ENCODE results near the gene OR8B12. TPM values are rescaled to one million over a fixed set of nuclear protein-coding genes. Genes with fewer than 3 reads are reported as not detected.

The OR8B12 gene
- total and polyA plus RNA-seq, 10 of the 15 experiments (the other 5 are each of a cell fraction or from before 2014, with no cell fraction given), result not detected

GRCh38 chr11:124519850-124520549 is 23.5 kb downstream of the OR8B12 start:
- RAD21 ChIA-PET (ENCODE audit: unreplicated experiment), result no interaction called here
- H4K20me1 ChIP-seq (ENCODE audit: control insufficient read depth, insufficient read depth), result no peaks in the 10 kb centered on the region
- peaks cover 0 to 6% of the 10 kb centered on the region in 2 experiments; a peak in 1 of 4 replicates for H3K27me3 ChIP-seq (replicated peaks in 1 of 2; ENCODE audit: control insufficient read depth in 2 of 2, insufficient read depth in 2 of 2, low read length in 1 of 2)
- H3K9me3 ChIP-seq (replicated peaks; ENCODE audit: control insufficient read depth, insufficient read depth, low read length), result no peaks in the 10 kb centered on the region
- no peak for DNase-seq (ENCODE audit: low read depth, low spot score)
- in situ Hi-C loops (cut with MboI) (no loop called here), intact Hi-C loops (cut with micrococcal nuclease; ENCODE audit: unreplicated experiment) (no loop called here)
- no peak for ATAC-seq
- no peak overlapping the region for H3K4me2 ChIP-seq (ENCODE audit: control insufficient read depth, insufficient read depth)
- TF ChIP-seq KDM1A (IDR thresholded peaks at IDR 0.05; ENCODE audit: borderline replicate concordance) (no peak), ZNF24 (IDR thresholded peaks at IDR 0.05) (no peak), LARP7 (IDR thresholded peaks at IDR 0.05) (no peak), SUZ12 (IDR thresholded peaks at IDR 0.05; ENCODE audit: unreplicated experiment) (no peak), NFXL1 (IDR thresholded peaks at IDR 0.05; ENCODE audit: borderline replicate concordance) (no peak), GABPA (IDR thresholded peaks at IDR 0.05; ENCODE audit: low read depth) (no peak), NBN (IDR thresholded peaks at IDR 0.05) (no peak)
- TF ChIP-seq, protein P1, sequence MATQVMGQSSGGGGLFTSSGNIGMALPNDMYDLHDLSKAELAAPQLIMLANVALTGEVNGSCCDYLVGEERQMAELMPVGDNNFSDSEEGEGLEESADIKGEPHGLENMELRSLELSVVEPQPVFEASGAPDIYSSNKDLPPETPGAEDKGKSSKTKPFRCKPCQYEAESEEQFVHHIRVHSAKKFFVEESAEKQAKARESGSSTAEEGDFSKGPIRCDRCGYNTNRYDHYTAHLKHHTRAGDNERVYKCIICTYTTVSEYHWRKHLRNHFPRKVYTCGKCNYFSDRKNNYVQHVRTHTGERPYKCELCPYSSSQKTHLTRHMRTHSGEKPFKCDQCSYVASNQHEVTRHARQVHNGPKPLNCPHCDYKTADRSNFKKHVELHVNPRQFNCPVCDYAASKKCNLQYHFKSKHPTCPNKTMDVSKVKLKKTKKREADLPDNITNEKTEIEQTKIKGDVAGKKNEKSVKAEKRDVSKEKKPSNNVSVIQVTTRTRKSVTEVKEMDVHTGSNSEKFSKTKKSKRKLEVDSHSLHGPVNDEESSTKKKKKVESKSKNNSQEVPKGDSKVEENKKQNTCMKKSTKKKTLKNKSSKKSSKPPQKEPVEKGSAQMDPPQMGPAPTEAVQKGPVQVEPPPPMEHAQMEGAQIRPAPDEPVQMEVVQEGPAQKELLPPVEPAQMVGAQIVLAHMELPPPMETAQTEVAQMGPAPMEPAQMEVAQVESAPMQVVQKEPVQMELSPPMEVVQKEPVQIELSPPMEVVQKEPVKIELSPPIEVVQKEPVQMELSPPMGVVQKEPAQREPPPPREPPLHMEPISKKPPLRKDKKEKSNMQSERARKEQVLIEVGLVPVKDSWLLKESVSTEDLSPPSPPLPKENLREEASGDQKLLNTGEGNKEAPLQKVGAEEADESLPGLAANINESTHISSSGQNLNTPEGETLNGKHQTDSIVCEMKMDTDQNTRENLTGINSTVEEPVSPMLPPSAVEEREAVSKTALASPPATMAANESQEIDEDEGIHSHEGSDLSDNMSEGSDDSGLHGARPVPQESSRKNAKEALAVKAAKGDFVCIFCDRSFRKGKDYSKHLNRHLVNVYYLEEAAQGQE (IDR thresholded peaks at IDR 0.05; ENCODE audit: low read depth, low read length), result no peak
- SMC1A ChIA-PET (ENCODE audit: uncharacterized antibody, unreplicated experiment), result no interaction called here
- no TSS peak for BruUV-seq (replicated peaks)
- POLR2A ChIA-PET, result no interaction called here
- no peaks in the 10 kb centered on the region for H3K79me2 ChIP-seq (ENCODE audit: control insufficient read depth, insufficient read depth, low read length)
- H3K36me3 ChIP-seq (ENCODE audit: control insufficient read depth in 2 of 2, insufficient read depth in 2 of 2, low read length in 1 of 2), result no peaks in the 10 kb centered on the region
- CTCF ChIA-PET, result interaction anchor here (0.6 kb wide), 1 partner anchor 49 kb away, joined by 3 read pairs; no protein-coding TSS in a partner anchor
- no peak overlapping the region for H3K27ac ChIP-seq (ENCODE audit: control insufficient read depth, insufficient read depth)
- no peak overlapping the region for H2AFZ ChIP-seq (ENCODE audit: control insufficient read depth, low read depth, low read length)
- no peaks in the 10 kb centered on the region for H3K4me1 ChIP-seq (ENCODE audit: control insufficient read depth, insufficient read depth, low read length)
- H3K4me3 ChIP-seq, result no peak overlapping the region
- H3K9ac ChIP-seq (ENCODE audit: control insufficient read depth, insufficient read depth, low read length), result no peak overlapping the region
- WGBS (ENCODE audit: insufficient coverage, insufficient replicate concordance, low lambda C conversion rate, missing lambda C conversion rate), result 2% methylated on average over 2 of the region's 2 CpGs
- no peak for FAIRE-seq

Data from GM12878 (cell line).